A549 (cell line): ENCODE data around the gene SNRK. TPM values are rescaled to one million over a fixed set of nuclear protein-coding genes. Genes with fewer than 3 reads are reported as not detected.

ENCODE experiments used
- ATAC-seq, 2 experiments: fragments of 200-7000 bp in 1 of 2; fragments of >200 bp in 1 of 2; cut with Nextera tagmentation in 1 of 2; cut with Tn5 transposase in 1 of 2; 3 replicates each; pipeline versions ENCODE4 v1.8.0 to v1.9.1; 2018 to 2020; ENCODE audit warnings: mild to moderate bottlenecking in 1 of 2, moderate library complexity in 1 of 2
- CTCF ChIA-PET: fragments of 300-600 bp; sonication (Branson Sonifier 250); formaldehyde crosslinking; extraction: SDS; loops from one replicate; lab custom pipeline; 2021; ENCODE audit warnings: antibody characterized with exemption, inconsistent platforms; lab: Yijun Ruan, JAX
- POLR2A ChIA-PET: fragments of 350-600 bp; formaldehyde crosslinking; extraction: SDS; loops from one replicate; lab custom pipeline; 2021; ENCODE audit warnings: antibody characterized with exemption, inconsistent platforms; lab: Yijun Ruan, JAX
- DNase-seq, 2 experiments: peaks; one replicate each; pipeline versions ENCODE4 v3.0.0 to v3.0.0-alpha.2; 2011 to 2016; ENCODE audit warnings: low read depth in 1 of 2, low spot score in 1 of 2
- FAIRE-seq: peaks from 2 replicates; lab custom pipeline; 2011; peaks lifted over from hg19 to GRCh38; lab: Jason Lieb, UNC
- H3K27ac ChIP-seq, 2 experiments: fragments of >200 bp; sonication (Bioruptor Twin); formaldehyde crosslinking; 3 replicates each; pipeline ENCODE4 v1.5.1; 2016 to 2017
- H3K4me1 ChIP-seq: fragments of >200 bp; sonication (Bioruptor Twin); formaldehyde crosslinking; 3 replicates; pipeline ENCODE4 v1.6.1; 2016
- H3K4me2 ChIP-seq: fragments of >200 bp; sonication (Bioruptor Twin); formaldehyde crosslinking; 3 replicates; pipeline ENCODE4 v1.6.1; 2016
- H3K4me3 ChIP-seq: fragments of >200 bp; sonication (Bioruptor Twin); formaldehyde crosslinking; 3 replicates; pipeline ENCODE4 v1.5.1; 2016
- H3K9me3 ChIP-seq: fragments of >200 bp; sonication (Bioruptor Twin); formaldehyde crosslinking; 3 replicates; pipeline ENCODE4 v1.6.1; 2016
- ATOH8 ChIP-seq: fragments of 250-450 bp; sonication (Bioruptor Pico); IDR thresholded peaks from 2 replicates; pipeline ENCODE4 v1.5.0; 2020; ENCODE audit warnings: low read depth, mild to moderate bottlenecking, moderate library complexity
- BHLHE40 ChIP-seq: IDR thresholded peaks from 2 replicates; pipeline ENCODE4 v1.6.1; 2012; ENCODE audit warnings: low read depth, low read length, inconsistent platforms
- CHD2 ChIP-seq: fragments of 150-350 bp; IDR thresholded peaks from 2 replicates; pipeline ENCODE4 v1.6.1; 2014; ENCODE audit warnings: low read length; ENCODE audit not compliant: partially characterized antibody
- EP300 ChIP-seq, 2 experiments: fragments of >200 bp; sonication (Bioruptor Twin); formaldehyde crosslinking; IDR thresholded peaks; 2 replicates in 1 of 2; 3 replicates in 1 of 2; pipeline ENCODE4 v1.6.1; 2016 to 2017
- ESRRA ChIP-seq: fragments of 150-350 bp; IDR thresholded peaks from 2 replicates; pipeline ENCODE4 v1.6.1; 2014; ENCODE audit warnings: mild to moderate bottlenecking, low read length, borderline replicate concordance
- GATA3 ChIP-seq: IDR thresholded peaks from 2 replicates; pipeline ENCODE4 v1.6.1; 2012; ENCODE audit warnings: borderline replicate concordance
- HDAC2 ChIP-seq: fragments of 200-600 bp; sonication (generic); IDR thresholded peaks from 2 replicates; pipeline ENCODE4 v1.6.1; 2016
- HOXB13 ChIP-seq: fragments of 250-450 bp; sonication (Bioruptor Pico); IDR thresholded peaks from 2 replicates; pipeline ENCODE4 v1.5.0; 2020; ENCODE audit warnings: low read depth, mild to moderate bottlenecking, moderate library complexity
- HOXB5 ChIP-seq: fragments of 250-450 bp; sonication (Bioruptor Pico); IDR thresholded peaks from 2 replicates; pipeline ENCODE4 v1.5.0; 2020; ENCODE audit warnings: mild to moderate bottlenecking, moderate library complexity
- KDM1A ChIP-seq: fragments of 200-600 bp; sonication (generic); IDR thresholded peaks from 2 replicates; pipeline ENCODE4 v1.6.1; 2016; ENCODE audit warnings: low read depth, mild to moderate bottlenecking
- KDM5A ChIP-seq: fragments of 200-600 bp; sonication (generic); IDR thresholded peaks from 2 replicates; pipeline ENCODE4 v1.6.1; 2016; ENCODE audit warnings: antibody characterized with exemption, mild to moderate bottlenecking
- MAFK ChIP-seq: fragments of 450-650 bp; IDR thresholded peaks from 2 replicates; pipeline ENCODE4 v1.6.1; 2014; ENCODE audit not compliant: partially characterized antibody
- MAX ChIP-seq: IDR thresholded peaks from 2 replicates; pipeline ENCODE4 v1.6.1; 2012
- NPAS2 ChIP-seq: fragments of 250-450 bp; sonication (Bioruptor Pico); IDR thresholded peaks from 2 replicates; pipeline ENCODE4 v1.8.0; 2022; ENCODE audit warnings: mild to moderate bottlenecking, moderate library complexity, borderline replicate concordance
- RAD21 ChIP-seq, 2 experiments: fragments of >200 bp in 1 of 2; sonication (Bioruptor Twin) in 1 of 2; formaldehyde crosslinking in 1 of 2; IDR thresholded peaks in 1 of 2; conservative IDR thresholded peaks in 1 of 2; 2 replicates in 1 of 2; 3 replicates in 1 of 2; pipeline ENCODE4 v1.6.1; 2012 to 2018; ENCODE audit warnings: inconsistent platforms in 1 of 2
- RCOR1 ChIP-seq: fragments of 150-350 bp; IDR thresholded peaks from 2 replicates; pipeline ENCODE4 v1.6.1; 2014; ENCODE audit warnings: antibody characterized with exemption, low read length, low read depth
- RFX5 ChIP-seq: fragments of 450-650 bp; IDR thresholded peaks from 2 replicates; pipeline ENCODE4 v1.7.1; 2014; ENCODE audit warnings: antibody characterized with exemption, mild to moderate bottlenecking, moderate library complexity
- SREBF2 ChIP-seq: fragments of 450-650 bp; IDR thresholded peaks from 2 replicates; pipeline ENCODE4 v1.6.1; 2014; ENCODE audit warnings: mild to moderate bottlenecking, moderate library complexity
- TP53 ChIP-seq: fragments of 250-450 bp; sonication (Bioruptor Pico); IDR thresholded peaks from 2 replicates; pipeline ENCODE4 v1.5.0; 2021; ENCODE audit warnings: mild to moderate bottlenecking, moderate library complexity
- ZC3H11A ChIP-seq: fragments of 450-650 bp; IDR thresholded peaks from 2 replicates; pipeline ENCODE4 v1.6.1; 2014; ENCODE audit warnings: antibody characterized with exemption, mild to moderate bottlenecking
- ZNF302 ChIP-seq: fragments of 250-450 bp; sonication (Bioruptor Pico); IDR thresholded peaks from 2 replicates; pipeline ENCODE4 v1.9.0; 2021; ENCODE audit warnings: inconsistent platforms, mild to moderate bottlenecking, moderate library complexity
- WGBS: methylation state at CpG from one replicate; pipeline ENCODE4 v1.1.6; 2017; ENCODE audit errors: missing lambda C conversion rate; 5-methylcytosine and 5-hydroxymethylcytosine counted together
- polyA plus RNA-seq, 4 experiments: library from polyadenylated mRNA; depleted of rRNA in 3 of 4; stranded (reverse); fragments of >200 nt; fragmentation: RNase III in 1 of 4; extraction: RNeasy Plus Mini Kit Qiagen cat#74134 plus additional on column Dnase treatment in 1 of 4; gene quantifications; 2 replicates in 3 of 4; 3 replicates in 1 of 4; pipeline ENCODE4 v1.2.3, GENCODE V29; 2011 to 2017
- TF ChIP-seq, protein P1 (sequence below): fragments of 150-350 bp; IDR thresholded peaks from 2 replicates; pipeline ENCODE4 v1.6.1; 2014; ENCODE audit warnings: low read depth, mild to moderate bottlenecking, low read length
- TF ChIP-seq, protein P2 (sequence below): IDR thresholded peaks from 2 replicates; pipeline ENCODE4 v1.6.1; 2012; ENCODE audit warnings: low read depth, borderline replicate concordance
- TF ChIP-seq, protein P3 (sequence below): fragments of 200-600 bp; sonication (generic); IDR thresholded peaks from 2 replicates; pipeline ENCODE4 v1.6.1; 2016; ENCODE audit warnings: antibody characterized with exemption, mild to moderate bottlenecking, moderate library complexity

SNRK gene
- polyA plus RNA-seq, 2 of the 4 experiments (the other 2 are of a cell fraction): 3.5 to 7.2 TPM

- DNase-seq (peak; percentile 8 to 33), ATAC-seq (peak; percentile 74 to 79), FAIRE-seq (no peak)
- CTCF ChIA-PET: no interaction called here
- POLR2A ChIA-PET: no interaction called here
- TF ChIP-seq HDAC2: no peak
- no peaks in the 10 kb centered on the region for H3K9me3 ChIP-seq
- 7% methylated on average over 8 of the region's 54 CpGs for WGBS
- H3K4me1 ChIP-seq: peaks cover 20% of the 10 kb centered on the region
- H3K27ac ChIP-seq: peak overlapping the region; percentile 91 to 95
- peak overlapping the region; percentile 97 for H3K4me2 ChIP-seq
- peak overlapping the region; percentile 90 for H3K4me3 ChIP-seq
These were observed 630 bp downstream of the SNRK start for GRCh38 chr3:43286841-43287499.

DNA sequence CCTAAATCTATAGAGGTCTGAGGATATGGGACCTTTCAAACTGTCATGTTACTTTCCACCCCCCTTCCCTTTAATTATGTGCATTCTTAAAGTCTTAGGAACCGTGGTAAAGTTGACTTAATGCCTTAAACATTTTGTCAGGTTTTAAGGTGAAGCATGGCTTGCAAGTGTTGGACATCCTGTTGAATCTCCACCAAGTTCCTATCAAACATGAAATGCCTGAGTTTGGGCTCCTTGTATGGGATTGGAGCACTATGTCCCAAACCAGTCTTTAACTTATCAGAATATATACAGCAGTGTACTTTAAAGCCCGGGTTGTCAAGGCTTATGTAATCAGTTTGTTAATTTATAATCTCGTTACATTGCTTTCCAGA is 1.1 kb downstream of the SNRK start:
- peak overlapping the region; percentile 90 for H3K4me3 ChIP-seq
- H3K4me1 ChIP-seq: peaks cover 20% of the 10 kb centered on the region
- DNase-seq: no peak
- peak overlapping the region; percentile 97 for H3K4me2 ChIP-seq
- 39% methylated on average over 3 of the region's 3 CpGs for WGBS
- POLR2A ChIA-PET: no interaction called here
- no peaks in the 10 kb centered on the region for H3K9me3 ChIP-seq
- peak overlapping the region; percentile 91 to 95; a peak in 3 of 6 replicates for H3K27ac ChIP-seq
- no peak for FAIRE-seq
- CTCF ChIA-PET: no interaction called here
- ATAC-seq: no peak
- no peak for TF ChIP-seq NPAS2 (CRISPR knock-in tag)
- no peak for TF ChIP-seq BHLHE40
- TF ChIP-seq, protein P1, sequence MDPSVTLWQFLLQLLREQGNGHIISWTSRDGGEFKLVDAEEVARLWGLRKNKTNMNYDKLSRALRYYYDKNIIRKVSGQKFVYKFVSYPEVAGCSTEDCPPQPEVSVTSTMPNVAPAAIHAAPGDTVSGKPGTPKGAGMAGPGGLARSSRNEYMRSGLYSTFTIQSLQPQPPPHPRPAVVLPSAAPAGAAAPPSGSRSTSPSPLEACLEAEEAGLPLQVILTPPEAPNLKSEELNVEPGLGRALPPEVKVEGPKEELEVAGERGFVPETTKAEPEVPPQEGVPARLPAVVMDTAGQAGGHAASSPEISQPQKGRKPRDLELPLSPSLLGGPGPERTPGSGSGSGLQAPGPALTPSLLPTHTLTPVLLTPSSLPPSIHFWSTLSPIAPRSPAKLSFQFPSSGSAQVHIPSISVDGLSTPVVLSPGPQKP: no peak
- no peak for TF ChIP-seq CHD2
- TF ChIP-seq KDM1A: no peak
- TF ChIP-seq EP300 (IDR thresholded peaks at IDR 0.05): no peak
- TF ChIP-seq RCOR1: no peak
- no peak for TF ChIP-seq ESRRA
- TF ChIP-seq, all 56 proteins: peak for 0

DNA sequence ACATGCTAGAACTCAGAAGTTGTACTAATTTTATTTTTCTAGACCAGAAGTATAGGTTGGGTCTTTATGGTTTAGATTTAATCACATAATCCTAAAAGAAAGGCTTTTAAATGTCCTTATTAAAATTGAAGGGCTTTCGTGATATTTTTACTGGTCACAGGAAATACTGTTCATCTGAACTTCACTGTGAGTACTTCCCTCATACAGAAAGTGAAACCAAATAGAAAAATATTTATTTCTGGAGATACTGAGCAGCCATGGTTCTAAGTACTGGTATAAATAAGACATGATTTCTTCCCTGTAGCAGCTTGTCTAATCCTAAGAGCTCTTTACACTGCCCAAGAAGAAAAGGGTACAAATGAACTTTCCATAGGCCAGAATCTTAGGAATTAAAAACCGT is 2.0 kb downstream of the SNRK start:
- H3K27ac ChIP-seq: no peak overlapping the region
- TF ChIP-seq GATA3 (no peak), KDM5A (no peak), SREBF2 (no peak), ZNF302 (CRISPR knock-in tag) (no peak), ATOH8 (CRISPR knock-in tag) (no peak), TP53 (CRISPR knock-in tag) (no peak), HOXB13 (CRISPR knock-in tag) (no peak), ZC3H11A (no peak), RFX5 (no peak), ESRRA (no peak), RAD21 (conservative IDR thresholded peaks at IDR 0.05 in 1 of 2, IDR thresholded peaks at IDR 0.05 in 1 of 2) (no peak), HOXB5 (CRISPR knock-in tag) (no peak), MAX (no peak), KDM1A (no peak), MAFK (no peak)
- TF ChIP-seq, protein P1: no peak
- TF ChIP-seq, protein P2, sequence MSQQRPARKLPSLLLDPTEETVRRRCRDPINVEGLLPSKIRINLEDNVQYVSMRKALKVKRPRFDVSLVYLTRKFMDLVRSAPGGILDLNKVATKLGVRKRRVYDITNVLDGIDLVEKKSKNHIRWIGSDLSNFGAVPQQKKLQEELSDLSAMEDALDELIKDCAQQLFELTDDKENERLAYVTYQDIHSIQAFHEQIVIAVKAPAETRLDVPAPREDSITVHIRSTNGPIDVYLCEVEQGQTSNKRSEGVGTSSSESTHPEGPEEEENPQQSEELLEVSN: no peak
- TF ChIP-seq, protein P3, sequence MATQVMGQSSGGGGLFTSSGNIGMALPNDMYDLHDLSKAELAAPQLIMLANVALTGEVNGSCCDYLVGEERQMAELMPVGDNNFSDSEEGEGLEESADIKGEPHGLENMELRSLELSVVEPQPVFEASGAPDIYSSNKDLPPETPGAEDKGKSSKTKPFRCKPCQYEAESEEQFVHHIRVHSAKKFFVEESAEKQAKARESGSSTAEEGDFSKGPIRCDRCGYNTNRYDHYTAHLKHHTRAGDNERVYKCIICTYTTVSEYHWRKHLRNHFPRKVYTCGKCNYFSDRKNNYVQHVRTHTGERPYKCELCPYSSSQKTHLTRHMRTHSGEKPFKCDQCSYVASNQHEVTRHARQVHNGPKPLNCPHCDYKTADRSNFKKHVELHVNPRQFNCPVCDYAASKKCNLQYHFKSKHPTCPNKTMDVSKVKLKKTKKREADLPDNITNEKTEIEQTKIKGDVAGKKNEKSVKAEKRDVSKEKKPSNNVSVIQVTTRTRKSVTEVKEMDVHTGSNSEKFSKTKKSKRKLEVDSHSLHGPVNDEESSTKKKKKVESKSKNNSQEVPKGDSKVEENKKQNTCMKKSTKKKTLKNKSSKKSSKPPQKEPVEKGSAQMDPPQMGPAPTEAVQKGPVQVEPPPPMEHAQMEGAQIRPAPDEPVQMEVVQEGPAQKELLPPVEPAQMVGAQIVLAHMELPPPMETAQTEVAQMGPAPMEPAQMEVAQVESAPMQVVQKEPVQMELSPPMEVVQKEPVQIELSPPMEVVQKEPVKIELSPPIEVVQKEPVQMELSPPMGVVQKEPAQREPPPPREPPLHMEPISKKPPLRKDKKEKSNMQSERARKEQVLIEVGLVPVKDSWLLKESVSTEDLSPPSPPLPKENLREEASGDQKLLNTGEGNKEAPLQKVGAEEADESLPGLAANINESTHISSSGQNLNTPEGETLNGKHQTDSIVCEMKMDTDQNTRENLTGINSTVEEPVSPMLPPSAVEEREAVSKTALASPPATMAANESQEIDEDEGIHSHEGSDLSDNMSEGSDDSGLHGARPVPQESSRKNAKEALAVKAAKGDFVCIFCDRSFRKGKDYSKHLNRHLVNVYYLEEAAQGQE: no peak
- ATAC-seq: no peak
- CTCF ChIA-PET: no interaction called here
- 78% methylated on average over 2 of the region's 2 CpGs for WGBS
- no peak for FAIRE-seq
- no peak overlapping the region for H3K4me3 ChIP-seq
- no peaks in the 10 kb centered on the region for H3K9me3 ChIP-seq
- no peak for DNase-seq
- POLR2A ChIA-PET: no interaction called here
- peaks cover 21% of the 10 kb centered on the region for H3K4me1 ChIP-seq
- peak overlapping the region; percentile 97 for H3K4me2 ChIP-seq
